TTC549 (cell line): ENCODE results near the gene DCTN1.
"Not testable (repeated sequence)": the region's sequence is repeated elsewhere in the genome, so short reads cannot be mapped to it uniquely, and the experiment has no call there.

Experiments used
- FAIRE-seq: peaks from 2 replicates; lab custom pipeline; 2012; peaks lifted over from hg19 to GRCh38; lab: Jason Lieb, UNC

Gene DCTN1

DNA sequence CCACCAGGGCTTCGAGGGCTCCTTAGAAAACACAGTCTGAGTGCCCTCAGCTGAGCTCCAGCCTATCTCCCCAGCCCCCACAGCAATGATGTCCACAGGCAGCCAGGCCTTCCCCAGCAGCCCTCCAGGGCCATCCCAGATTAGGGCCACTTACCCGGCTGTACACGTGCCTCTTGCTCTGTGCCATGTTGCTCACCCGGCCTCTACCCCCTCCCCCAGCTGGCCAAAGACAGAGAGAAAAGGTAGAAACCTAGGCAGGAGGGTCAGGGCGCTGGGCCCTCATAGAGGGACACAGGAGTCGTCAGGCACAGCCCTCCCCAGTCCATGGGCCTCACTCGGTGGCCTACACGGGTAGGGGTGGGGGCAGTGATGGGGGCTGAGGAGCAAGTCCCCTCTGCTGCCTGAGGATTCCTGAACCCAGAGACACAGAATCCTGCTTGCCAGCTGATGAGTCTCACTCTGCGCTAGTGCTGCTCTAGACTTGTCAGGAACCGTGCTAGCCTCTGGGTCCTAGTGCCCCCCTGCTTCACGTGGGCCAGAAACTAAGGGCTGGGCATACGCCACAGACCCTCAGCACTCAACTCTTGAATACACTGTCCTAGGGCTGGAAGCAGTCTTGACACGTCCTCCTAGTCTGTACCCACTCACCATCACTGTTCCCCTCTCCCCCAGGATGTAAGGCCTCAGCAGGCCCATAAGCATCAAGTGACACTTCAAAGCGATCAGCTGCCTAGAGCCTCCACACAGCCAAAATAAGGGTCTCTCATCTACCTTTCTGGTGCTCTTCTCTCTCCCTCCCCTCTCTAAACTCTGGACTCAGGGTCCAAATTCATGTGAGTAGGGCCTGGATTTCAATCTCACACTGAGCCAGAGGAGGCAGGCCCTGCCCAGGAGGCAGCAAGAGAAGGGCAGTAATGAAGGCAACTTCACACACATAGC lies at the start of gene DCTN1:
DCTN1 (minus strand) TSS at position 461 of the 939 bp plus-strand sequence; CDS start at position 187, 274 bp downstream.
- FAIRE-seq: no peak

DNA sequence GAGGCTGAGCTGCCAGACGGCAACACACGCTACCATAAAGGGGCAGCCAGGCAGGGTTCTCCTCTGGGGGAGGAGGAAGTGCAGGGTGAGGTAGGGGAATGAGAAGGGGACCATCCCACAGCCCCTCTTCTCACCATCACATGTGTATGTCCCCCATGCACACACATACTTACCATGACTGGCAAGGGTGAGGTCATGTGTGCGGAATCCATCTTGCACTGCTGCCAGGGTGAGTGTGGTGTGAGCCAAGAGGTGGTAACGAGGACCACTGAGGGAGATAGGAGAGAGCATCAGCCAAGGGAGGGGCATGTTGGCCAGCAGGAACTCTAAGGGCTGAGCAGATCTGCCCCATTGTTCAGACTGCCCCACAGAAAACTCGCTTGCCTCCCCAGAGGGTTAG lies 48.6 kb upstream of the DCTN1 start:
- no peak for FAIRE-seq

DNA sequence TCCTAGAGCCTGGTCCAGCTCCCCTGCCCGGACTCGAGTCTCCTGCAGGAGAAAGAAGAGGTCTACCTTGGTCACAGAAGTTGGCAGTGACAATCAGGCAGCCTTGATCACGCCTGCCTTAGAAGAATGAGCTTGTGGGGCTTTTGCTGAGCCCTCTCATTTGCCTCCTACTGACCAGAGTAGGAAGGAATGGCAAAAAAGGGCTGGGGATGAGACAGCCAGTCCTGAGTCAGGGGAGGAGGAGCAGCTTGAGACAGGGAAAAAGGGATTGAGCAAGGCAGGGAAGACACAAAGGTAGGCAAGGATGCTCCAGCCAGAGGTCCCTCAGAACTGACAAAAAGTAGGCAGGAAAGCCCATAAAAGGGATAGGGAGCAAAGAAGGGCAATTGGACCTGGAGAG lies 47.4 kb upstream of the DCTN1 start:
- FAIRE-seq: no peak

DNA sequence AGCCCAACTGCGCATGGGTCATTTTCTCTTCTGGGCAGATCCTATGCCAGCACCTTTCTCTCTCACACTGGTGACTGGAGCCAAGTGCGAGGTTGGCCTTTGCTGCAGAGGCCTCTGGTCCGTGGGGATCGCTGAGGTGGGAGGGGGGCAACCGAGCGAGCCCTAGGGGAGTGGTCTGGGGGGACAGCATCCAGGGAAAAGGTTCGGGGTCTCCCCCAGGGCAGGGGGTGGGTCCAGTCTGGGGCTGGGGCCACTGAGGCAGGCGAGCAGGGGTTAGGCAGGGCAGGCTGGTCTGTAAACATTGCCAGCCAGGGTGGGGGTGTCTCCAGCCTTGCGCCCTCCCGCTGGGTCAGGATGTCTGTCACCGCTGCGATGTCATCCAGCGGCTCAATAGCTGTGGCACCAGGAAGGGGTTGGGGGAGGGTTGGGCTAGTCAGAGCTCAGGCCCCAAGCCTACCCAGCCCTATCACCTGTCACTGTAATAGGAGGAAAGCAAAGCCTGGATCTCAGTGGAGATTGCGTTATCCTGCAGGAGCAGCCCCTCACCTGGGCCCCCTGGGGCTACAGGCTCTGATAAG lies 46.2 kb upstream of the DCTN1 start:
- FAIRE-seq: no peak

DNA sequence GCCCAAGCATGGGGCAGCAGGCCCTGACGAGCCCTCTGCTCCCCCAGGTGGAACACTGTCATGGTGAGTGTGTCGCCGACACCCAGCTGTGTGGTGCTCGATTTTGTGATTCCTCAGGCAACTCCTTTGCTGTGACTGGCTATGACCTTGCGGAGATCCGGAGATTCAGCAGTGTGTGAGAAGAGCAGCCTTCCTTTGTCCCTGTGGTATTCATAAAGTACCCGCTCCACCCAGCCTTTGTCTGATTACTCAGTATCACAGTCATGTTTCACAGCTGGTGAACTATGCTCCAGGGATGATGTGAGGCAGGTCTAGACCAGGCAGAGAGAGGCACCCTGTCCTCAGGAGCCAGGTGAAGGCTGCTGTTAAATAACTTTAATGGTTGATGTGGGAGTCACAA lies 45.4 kb upstream of the DCTN1 start:
- FAIRE-seq: no peak

DNA sequence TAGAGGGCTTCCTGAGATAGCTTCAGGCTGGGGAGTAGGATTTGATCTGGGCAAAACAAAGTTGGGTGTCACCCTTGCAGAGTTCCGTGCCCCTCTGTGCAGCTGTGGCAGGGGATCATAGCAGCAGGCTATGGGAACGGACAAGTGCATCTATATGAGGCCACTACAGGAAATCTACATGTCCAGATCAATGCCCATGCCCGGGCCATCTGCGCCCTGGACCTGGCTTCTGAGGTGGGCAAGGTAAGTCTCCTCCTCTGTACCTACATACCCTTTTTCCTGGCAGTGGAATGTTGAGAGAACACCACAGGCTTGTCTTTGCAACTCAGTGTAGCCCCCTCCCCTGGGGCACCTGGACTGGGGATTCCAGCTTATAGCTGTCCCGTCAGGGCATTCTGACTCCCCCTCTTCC lies 44.9 kb upstream of the DCTN1 start:
- no peak for FAIRE-seq

DNA sequence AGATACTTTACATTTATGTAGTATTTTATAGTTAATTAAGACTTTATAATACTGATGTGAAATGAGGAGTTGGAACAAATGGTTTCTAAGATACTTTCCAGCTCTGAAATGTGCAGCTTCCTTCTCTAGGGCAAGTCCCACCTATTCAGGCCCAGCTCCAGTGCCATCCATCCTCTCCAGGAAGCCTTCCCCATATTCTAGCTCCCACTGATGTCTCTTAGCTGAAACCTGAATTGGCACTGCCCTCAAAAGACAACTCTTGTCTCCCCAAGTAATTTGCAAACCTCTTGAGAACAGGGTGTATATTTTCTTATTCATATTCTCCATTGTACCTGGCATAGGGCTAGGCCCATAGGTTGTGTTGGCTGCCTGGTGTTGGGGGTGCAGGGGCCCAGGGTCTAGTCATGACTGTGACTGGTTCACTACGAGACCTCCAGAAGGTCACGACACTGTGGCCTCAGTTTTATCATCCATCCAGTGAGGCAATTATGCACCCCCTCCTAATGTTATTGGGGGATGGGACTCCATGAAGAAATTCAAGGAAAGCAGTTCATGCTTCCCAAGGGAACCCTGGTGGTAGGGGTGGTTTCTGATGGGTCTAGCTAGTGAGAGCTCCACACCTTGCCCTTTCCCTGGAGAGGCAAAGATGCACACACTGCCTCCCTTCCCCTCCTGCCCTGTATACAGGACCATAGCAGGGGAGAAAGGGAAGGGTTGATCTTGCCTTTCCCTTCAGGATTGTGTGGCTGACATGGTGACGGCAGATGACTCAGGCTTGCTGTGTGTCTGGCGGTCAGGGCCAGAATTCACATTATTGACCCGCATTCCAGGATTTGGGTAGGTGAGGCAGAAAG lies 44.3 kb upstream of the DCTN1 start:
- FAIRE-seq: no peak

DNA sequence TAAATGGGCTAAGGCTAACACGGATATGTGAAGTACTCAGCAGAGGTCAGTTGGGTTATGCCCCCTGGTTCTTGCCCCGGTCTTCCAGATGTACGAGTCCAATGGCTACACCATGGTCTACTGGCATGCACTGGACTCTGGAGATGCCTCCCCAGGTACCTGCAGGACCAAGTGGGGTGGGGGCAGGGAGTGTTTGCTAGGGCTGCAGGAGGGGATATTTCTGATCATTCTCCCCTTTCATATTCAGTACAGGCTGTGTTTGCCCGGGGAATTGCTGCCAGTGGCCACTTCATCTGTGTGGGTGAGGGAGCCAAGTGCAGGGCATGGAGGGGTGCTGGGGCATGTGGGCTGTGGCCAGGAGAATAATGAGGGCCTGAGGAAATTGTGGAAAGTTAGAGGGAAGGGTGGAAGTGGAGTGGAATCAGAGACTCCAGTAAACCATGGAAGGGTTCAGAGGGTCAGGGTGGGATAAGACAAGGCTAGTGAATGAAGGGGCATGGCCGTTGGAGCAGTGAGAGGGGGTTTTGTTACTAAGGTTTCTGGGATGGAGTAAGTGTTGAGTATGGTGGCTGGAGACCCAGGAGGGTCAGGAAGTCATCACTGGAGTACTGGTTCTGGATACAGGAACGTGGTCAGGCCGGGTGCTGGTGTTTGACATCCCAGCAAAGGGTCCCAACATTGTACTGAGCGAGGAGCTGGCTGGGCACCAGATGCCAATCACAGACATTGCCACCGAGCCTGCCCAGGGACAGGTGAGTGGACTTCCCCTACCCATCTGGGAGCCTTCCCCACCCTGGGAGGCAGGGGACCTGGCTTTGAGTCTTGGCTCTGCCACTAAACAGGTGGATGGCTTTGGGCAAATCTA lies 43.4 kb upstream of the DCTN1 start:
- FAIRE-seq: no peak

DNA sequence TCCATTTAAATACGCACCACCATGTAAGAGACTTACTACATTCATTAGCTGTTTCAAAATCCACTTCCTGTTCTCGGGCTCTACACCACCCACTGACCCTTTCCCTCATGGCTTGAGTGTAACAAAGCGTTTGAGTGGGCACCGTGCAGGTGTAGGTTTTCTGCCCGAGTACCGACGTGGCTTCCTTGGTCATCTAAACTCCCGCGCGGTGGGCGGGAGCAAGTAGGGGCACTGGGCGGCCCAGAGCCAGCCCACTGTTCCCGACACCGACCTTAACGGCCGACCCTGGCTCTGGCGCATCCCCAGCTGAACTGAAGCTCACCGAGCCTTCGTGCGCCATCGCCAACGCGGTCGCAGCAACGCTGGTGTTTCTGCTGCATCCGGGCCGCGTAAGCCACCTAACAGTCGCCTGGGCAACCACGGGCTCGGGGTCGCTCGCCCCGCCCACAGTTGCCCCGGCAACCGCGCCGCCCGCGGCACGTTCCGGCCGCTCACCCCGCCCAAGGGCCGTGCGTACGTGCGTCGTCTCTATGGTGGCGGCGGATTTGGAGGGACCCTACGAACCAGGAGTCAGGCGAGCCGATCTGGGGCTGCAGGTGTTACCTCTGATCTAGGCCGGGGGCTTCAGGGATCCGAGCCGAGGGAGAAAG lies 41.2 kb upstream of the DCTN1 start, which contains the start of the genes C2orf81 and WDR54:
C2orf81 (minus strand) TSS at position 399 of the 650 bp plus-strand sequence; CDS start at position 340, 59 bp downstream.
WDR54 (plus strand) TSS at position 510 of the 650 bp plus-strand sequence. CDS start 424 bp downstream, outside the sequence.
- no peak for FAIRE-seq

DNA sequence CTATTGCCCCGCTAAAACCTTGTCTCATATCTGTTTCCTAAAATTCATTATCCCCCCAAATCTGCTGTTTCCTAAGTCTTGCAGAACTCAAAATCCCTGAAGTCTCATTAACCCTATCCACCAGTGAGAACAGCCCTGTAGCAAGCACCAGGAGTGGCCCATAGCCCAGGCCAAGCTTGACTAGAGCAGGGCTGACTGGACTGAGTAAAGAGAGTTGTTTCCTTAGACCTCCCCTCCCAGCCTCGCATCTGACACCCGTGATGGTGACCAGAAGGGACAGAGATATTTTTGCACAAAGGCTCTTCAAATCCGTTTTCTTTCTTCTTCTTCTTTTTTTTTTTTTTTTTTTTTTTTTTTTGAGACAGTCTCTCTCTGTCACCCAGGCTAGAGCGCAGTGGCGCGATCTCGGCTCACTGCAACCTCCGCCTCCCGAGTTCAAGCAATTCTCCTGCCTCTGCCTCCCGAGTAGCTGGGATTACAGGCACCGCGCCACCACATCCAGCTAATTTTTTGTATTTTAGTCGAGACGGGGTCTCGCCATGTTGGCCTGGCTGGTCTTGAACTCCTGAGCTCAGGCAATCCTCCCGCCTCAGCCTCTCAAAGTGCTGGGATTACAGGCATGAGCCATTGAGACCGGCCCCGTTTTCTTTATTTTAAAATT lies 40.5 kb upstream of the DCTN1 start:
- FAIRE-seq: not testable (repeated sequence)

DNA sequence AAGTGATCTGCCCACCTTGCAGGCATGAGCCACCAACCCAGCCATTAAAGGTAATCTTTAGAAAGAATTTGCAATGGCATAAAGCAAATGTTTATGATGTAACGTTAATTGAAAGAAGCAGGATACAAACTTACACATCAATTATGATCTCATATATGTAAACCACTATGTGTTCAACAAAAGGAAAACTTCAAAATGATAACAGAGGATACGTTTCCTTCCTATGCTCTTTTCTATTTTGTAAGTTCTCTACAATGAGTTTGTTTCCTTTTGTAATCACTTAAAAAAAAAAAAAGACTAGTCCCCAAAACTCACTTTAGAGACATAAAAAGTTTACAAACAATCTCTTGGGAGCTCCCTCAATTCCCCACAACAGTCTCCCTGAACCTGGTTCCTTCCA lies 39.9 kb upstream of the DCTN1 start:
- no peak for FAIRE-seq

DNA sequence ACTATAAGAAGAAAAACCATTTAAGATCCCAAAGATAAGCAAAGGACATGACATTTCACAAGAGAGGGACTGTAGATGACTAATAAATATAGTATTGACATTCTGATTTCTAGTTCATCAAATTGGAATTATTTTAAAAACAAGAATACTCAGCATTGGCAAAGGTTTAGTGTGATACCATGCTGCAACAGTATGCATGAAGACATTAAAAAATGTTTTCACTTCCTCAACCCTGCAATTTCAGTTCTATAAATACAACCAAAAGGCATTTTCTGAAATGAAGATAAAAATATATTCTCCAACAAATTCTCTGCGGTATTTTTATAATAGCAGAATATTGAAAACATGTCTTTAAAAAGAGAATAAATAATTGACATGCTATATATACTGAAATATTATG lies 39.2 kb upstream of the DCTN1 start:
- FAIRE-seq: no peak

DNA sequence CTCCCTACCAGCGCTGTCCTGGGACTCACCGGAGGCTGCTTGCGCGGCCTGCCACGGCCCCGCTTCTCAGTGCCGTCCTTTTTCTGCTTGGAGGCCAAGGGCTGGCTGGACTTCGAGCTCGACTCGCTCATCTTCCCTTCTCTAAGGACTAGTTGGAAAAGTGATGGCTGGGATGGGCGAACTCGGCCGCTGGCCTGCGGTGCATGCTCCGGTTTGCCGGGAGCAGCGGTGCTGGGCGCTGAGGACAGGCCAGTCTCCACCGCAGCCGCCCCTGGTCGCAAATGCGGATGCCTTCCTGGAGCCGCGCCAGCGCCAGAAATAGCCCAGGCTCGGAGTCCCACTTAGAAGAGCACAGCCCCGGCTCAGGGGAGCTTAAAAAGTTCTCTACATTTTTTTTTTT lies 38.2 kb upstream of the DCTN1 start:
- FAIRE-seq: no peak

DNA sequence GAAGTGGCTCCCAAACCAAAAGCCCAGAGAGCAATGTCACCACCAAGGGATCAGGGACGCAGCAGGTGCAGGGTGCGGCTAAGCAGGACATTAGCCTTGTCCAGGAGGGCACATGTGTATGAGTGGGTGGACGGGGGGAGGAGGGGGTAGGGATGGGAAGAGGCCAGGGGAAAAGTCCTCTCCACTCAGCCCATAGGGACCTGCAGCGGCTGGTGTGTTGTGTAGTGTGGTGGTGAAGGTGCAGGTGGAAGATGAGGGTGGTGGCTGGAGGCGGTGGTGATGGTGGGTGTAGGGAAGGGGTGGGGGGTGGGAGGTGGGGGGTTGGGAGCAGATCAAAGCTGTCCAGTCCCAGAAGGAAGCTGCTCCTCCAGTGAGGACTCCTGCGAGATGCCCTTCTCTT lies 37.7 kb upstream of the DCTN1 start:
- FAIRE-seq: no peak

DNA sequence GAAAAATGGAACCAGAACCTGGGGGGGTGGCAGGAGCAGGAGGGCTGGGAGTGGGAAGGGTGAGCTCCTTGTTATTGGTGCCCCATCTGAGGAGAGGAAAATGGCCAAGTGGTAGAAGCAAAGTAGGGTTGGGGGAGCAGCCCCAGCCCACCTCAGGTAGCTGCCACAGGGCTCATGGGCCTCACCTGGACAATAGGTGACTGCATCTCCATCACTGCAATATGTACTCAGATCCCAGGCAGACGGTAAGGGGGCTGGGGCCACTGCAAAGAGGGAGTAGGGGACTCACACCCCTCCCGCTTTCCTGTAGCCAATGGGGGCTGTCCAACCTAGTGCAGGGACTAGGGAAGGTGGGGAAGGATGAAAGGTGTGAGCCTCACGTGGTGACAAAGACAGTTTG lies 37.1 kb upstream of the DCTN1 start:
- no peak for FAIRE-seq

DNA sequence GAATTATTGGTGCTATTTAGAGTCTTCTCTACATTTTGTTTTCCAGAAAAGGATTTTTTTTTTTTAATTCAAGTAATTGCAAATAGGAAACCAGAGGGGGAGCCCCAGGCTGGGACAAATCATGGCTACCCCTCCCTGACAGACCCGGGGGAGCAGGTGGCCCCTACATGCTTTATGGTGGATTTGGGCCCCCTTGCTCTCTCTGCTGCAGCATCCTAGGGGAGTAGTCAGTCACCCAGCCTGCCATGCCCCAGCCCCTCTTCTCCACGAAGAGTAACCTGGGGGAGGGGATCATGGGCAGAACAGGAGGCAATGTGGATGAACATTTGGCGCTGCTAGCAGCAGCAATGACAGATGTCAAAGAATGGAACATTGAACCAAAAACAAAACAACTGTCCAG lies 36.7 kb upstream of the DCTN1 start:
- no peak for FAIRE-seq

DNA sequence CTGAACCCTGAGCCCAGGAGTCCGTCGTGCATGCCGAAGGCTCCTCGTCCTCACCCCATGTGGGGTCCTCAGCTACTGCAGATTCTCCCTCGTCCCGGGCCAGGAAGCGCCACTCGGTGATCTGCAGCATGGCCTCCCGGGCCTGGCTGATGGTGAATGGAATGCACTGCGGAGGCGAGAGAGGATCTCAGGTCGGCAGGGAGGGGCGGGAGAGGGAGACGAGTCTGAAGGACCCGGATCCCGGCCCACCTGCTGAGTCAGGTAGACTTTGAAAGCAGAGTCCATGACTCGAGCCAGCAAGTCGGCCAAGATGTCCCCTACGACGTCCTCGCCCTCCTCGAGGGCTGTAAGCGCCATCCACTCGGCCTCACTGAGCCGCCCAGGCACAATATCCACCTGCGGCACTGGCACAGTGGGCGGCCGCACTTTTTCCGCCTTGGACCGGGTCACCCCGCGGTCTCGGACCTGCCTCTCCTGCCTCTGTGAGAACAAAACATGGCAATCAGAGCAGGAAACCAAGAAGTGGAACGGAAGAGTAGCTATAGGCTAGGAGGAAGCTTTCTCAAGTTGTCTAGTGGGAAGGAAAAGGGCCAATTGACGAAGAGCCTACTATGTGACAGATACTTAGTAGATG lies 35.8 kb upstream of the DCTN1 start:
- FAIRE-seq: no peak

DNA sequence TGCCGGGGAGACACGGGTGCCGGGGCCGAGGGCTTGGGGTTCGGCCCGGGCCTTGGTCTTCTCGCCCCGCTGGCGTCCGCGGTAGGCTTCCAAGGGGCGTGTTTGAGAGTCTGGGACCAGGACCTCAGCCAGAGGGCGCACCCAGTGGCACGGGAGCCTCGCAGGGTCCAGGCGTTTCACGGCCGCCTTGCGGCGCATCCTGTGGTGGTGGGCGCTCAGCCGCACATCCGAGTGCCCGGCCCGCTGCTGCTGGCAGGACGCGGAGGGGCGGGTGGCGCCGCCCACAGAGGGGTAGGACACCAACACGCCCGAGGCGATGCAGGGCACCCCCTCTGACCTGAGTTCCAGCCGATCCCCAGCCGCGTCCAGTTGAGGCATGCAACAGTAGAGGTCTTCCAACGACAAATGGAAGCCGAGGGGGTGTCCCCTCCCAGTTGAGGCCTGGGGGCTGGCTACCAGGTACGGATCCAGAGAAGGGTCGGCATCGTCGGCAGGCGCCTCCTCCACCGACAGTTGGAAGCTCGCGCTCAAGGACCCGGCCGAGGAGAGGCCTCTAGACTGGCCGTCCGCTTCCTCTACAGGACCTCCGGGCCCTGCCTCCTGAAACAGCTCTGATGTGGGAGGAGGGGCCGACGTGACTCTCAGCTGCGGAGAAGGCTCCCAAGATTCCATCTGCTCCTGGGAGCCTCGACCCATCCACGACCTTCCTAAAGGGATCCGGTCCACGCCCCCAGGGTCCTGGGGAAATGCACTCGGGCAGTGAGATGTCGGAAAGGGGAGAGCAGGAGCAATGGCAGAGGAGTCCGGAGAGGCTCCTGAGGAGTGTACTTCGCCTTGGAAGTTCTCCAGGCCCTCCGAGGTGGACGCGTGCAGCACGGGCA lies 35.0 kb upstream of the DCTN1 start:
- no peak for FAIRE-seq

DNA sequence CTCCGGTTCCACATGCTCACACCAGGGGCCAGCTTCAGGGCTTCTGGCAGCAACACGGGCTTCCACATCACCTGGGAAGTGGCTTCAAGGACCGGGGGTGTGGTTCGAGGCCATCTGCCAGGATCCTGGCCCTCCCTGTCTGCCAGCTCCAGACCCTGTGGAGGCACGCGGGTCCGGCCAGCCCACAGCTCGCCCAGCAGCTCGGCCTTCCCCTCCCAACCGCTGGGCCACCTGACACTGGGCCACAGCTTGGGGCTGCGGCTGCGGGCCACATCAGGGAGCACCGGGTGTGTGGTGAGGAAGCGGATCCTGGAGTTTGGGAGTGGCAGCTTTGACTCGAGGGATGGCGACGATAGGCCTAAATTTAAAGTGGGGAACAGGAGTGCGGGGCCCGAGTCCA lies 34.3 kb upstream of the DCTN1 start:
- FAIRE-seq: no peak
